HepG2 (cell line): ENCODE results near the gene MXI1. TPM values are rescaled to one million over a fixed set of nuclear protein-coding genes. Genes with fewer than 3 reads are reported as not detected.
A peak's percentile ranks its signal among the peaks of the same experiment; 100 is the strongest.

Experiments used
- ATAC-seq: fragments of 200-7000 bp; cut with Tn5 transposase; 3 replicates; pipeline ENCODE4 v1.9.1; 2020; ENCODE audit warnings: mild to moderate bottlenecking, moderate library complexity
- BruUV-seq: library from RNA; stranded (reverse); fragments of 400-500 nt; replicated peaks from 2 replicates; lab custom pipeline; 2021; lab: Mats Ljungman, UMichigan
- CTCF ChIA-PET: fragments of 300-600 bp; formaldehyde crosslinking; extraction: SDS; loops from one replicate; lab custom pipeline; 2021; ENCODE audit warnings: low total read pairs, inconsistent platforms, low intra/inter-chr PET ratio; lab: Yijun Ruan, JAX
- POLR2A ChIA-PET: fragments of 350-600 bp; sonication (Branson Sonifier 250); formaldehyde crosslinking; loops from one replicate; lab custom pipeline; 2020; ENCODE audit warnings: antibody characterized with exemption, inconsistent platforms; lab: Yijun Ruan, JAX
- DNase-seq: peaks from one replicate; pipeline ENCODE4 v3.0.0-alpha.2; 2015; ENCODE audit warnings: low spot score
- FAIRE-seq: peaks from 3 replicates; lab custom pipeline; 2011; peaks lifted over from hg19 to GRCh38; lab: Jason Lieb, UNC
- H2AFZ ChIP-seq: one replicate; pipeline ENCODE4 v1.6.1; 2011; ENCODE audit warnings: low read length, inconsistent platforms
- H3K27ac ChIP-seq: fragments of 300-600 bp; 3 replicates; pipeline ENCODE4 v1.8.0; 2011; ENCODE audit warnings: mixed run types, mild to moderate bottlenecking, mixed read lengths, low read length, inconsistent platforms; ENCODE audit not compliant: insufficient read depth; ENCODE audit errors: extremely low read length
- H3K27me3 ChIP-seq, 2 experiments: fragments of 200-600 bp in 1 of 2; 2 replicates in 1 of 2; 3 replicates in 1 of 2; pipeline versions ENCODE4 v1.6.0 to v1.8.0; 2011; ENCODE audit warnings: low read length in 2 of 2, mild to moderate bottlenecking in 2 of 2, moderate library complexity in 2 of 2, inconsistent platforms in 1 of 2; ENCODE audit not compliant: insufficient read depth in 2 of 2, control insufficient read depth in 1 of 2
- H3K36me3 ChIP-seq, 2 experiments: fragments of 200-600 bp in 1 of 2; replicated peaks in 1 of 2; 2 replicates in 1 of 2; 3 replicates in 1 of 2; pipeline versions ENCODE4 v1.5.1 to v1.8.0; 2011; ENCODE audit warnings: low read length in 2 of 2, inconsistent platforms in 1 of 2; ENCODE audit not compliant: insufficient read depth in 2 of 2, control insufficient read depth in 1 of 2
- H3K4me1 ChIP-seq: 2 replicates; pipeline ENCODE4 v1.5.1; 2012; ENCODE audit warnings: low read length, inconsistent platforms; ENCODE audit not compliant: insufficient read depth
- H3K4me2 ChIP-seq: 2 replicates; pipeline ENCODE4 v1.6.0; 2011; ENCODE audit warnings: low read depth, low read length, inconsistent platforms
- H3K4me3 ChIP-seq, 3 experiments: fragments of 200-600 bp in 1 of 3; sonication (generic), shearing (Covaris generic) in 1 of 3; replicated peaks in 1 of 3; 2 replicates each; pipeline ENCODE4 v1.5.1; 2011 to 2016; ENCODE audit warnings: low read length in 3 of 3, inconsistent platforms in 2 of 3, low read depth in 2 of 3, mild to moderate bottlenecking in 2 of 3, control low read depth in 1 of 3, mixed read lengths in 1 of 3; ENCODE audit not compliant: insufficient read depth in 1 of 3
- H3K79me2 ChIP-seq: one replicate; pipeline ENCODE4 v1.6.1; 2011; ENCODE audit warnings: low read length, inconsistent platforms; ENCODE audit not compliant: insufficient read depth
- H3K9ac ChIP-seq: 2 replicates; pipeline ENCODE4 v1.6.0; 2011; ENCODE audit warnings: mild to moderate bottlenecking, low read depth, low read length, inconsistent platforms; ENCODE audit not compliant: insufficient read depth
- H3K9me3 ChIP-seq: 2 replicates; pipeline ENCODE4 v1.5.1; 2012; ENCODE audit warnings: mild to moderate bottlenecking, low read length
- H4K20me1 ChIP-seq: 2 replicates; pipeline ENCODE4 v1.6.0; 2011; ENCODE audit warnings: inconsistent platforms, mild to moderate bottlenecking, low read length, moderate library complexity; ENCODE audit not compliant: insufficient read depth
- FLYWCH1 ChIP-seq: sonication (generic); formaldehyde crosslinking; IDR thresholded peaks from 2 replicates; pipeline ENCODE4 v1.8.1; 2023; ENCODE audit warnings: mild to moderate bottlenecking, missing genetic modification reagents
- KAT8 ChIP-seq: IDR thresholded peaks from 2 replicates; pipeline ENCODE4 v1.6.1; 2016; ENCODE audit warnings: missing genetic modification reagents, missing compliant biosample characterization
- MBD4 ChIP-seq: IDR thresholded peaks from 2 replicates; pipeline ENCODE4 v1.6.1; 2012; ENCODE audit warnings: low read length, inconsistent platforms, borderline replicate concordance
- ZNF546 ChIP-seq: sonication (generic); formaldehyde crosslinking; conservative IDR thresholded peaks from 2 replicates; pipeline ENCODE4 v1.8.1; 2023; ENCODE audit warnings: mild to moderate bottlenecking, missing genetic modification reagents
- WGBS: methylation state at CpG from one replicate; pipeline ENCODE4 v1.1.6; 2017; ENCODE audit warnings: low lambda C conversion rate; 5-methylcytosine and 5-hydroxymethylcytosine counted together
- in situ Hi-C: cut with HindIII; loops from 2 replicates; pipeline ENCODE4 v1.10.0; 2017; ENCODE audit warnings: low pct_unique_long_range_greater_than_20kb; ENCODE audit not compliant: extremely low pct_ligation_motif_present
- intact Hi-C: fragments of 100-400 bp; cut with micrococcal nuclease; formaldehyde crosslinking; loops from one replicate; pipeline ENCODE4 v1.10.0; 2022; ENCODE audit not compliant: unreplicated experiment
- polyA plus RNA-seq, 8 experiments: library from polyadenylated mRNA; depleted of rRNA in 3 of 8; stranded (reverse) in 7 of 8; unstranded in 1 of 8; fragments of >200 nt; fragmentation: Illumina TruSeq in 4 of 8; extraction: Trizol in 4 of 8; gene quantifications; 2 replicates each; pipeline versions ENCODE4 v1.2.1 to v1.2.3, GENCODE V29; 2011 to 2016; ENCODE audit warnings: low read depth in 4 of 8, missing spikeins in 1 of 8, mixed read lengths in 1 of 8; ENCODE audit not compliant: insufficient read depth in 1 of 8
- total RNA-seq, 5 experiments: library from RNA; depleted of rRNA; stranded (reverse); fragments of >200 nt; fragmentation: Illumina TruSeq; extraction: Trizol; gene quantifications; 2 replicates each; pipeline ENCODE4 v1.2.3, GENCODE V29; 2016; ENCODE audit warnings: low read depth in 1 of 5
- TF ChIP-seq, protein P1 (sequence below): sonication (generic); formaldehyde crosslinking; conservative IDR thresholded peaks from 2 replicates; pipeline ENCODE4 v1.4.0; 2020; ENCODE audit warnings: missing genetic modification reagents

The MXI1 gene
- total and polyA plus RNA-seq, 2 of the 13 experiments (the other 11 are each of a cell fraction or from before 2014, with no cell fraction given), result 6.6 to 22.0 TPM

DNA sequence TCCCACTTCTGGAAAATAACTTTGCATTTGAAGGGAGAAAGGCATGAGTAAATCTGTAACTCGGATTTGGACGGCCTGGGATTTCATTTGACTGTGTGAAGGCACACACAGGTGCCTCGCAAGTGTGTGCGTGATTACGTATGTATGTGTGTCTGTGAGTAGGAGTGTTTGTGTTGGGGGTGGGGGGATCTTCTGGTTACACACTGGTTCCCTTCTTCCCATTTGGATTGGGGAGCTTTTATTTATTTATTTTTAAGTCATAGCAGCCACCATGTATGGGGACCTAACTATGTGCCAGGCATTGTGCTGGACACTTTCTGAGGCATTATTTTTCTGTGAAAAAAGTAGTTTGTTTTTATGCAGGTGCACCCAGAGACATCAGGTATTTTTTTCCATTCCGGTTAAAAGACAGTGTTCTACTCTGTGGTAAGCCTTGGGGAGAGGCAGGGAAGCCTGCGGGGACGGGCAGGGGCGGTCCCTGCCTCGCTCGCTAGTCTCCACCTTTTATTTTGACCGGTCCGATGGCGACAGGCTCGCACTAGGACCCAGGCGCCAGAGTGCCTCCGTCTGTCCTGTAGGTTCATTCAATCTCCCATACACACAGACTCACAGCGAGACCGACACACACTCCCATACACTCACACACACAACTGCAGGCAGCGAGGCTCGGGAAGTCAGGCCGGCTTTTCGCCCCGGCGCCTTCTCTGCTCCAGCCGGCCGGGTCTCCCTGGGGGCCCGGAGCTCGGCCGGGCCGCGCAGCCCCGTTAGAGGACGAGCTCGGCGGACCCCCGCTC is at the start of gene MXI1 (continued):
- TF ChIP-seq, protein P1, sequence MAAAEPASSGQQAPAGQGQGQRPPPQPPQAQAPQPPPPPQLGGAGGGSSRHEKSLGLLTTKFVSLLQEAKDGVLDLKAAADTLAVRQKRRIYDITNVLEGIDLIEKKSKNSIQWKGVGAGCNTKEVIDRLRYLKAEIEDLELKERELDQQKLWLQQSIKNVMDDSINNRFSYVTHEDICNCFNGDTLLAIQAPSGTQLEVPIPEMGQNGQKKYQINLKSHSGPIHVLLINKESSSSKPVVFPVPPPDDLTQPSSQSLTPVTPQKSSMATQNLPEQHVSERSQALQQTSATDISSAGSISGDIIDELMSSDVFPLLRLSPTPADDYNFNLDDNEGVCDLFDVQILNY (CRISPR knock-in tag), result 0 out of 2 replicates have a peak, but pooled peaks have one; percentile 22
- TF ChIP-seq ZNF546, result no peak

DNA sequence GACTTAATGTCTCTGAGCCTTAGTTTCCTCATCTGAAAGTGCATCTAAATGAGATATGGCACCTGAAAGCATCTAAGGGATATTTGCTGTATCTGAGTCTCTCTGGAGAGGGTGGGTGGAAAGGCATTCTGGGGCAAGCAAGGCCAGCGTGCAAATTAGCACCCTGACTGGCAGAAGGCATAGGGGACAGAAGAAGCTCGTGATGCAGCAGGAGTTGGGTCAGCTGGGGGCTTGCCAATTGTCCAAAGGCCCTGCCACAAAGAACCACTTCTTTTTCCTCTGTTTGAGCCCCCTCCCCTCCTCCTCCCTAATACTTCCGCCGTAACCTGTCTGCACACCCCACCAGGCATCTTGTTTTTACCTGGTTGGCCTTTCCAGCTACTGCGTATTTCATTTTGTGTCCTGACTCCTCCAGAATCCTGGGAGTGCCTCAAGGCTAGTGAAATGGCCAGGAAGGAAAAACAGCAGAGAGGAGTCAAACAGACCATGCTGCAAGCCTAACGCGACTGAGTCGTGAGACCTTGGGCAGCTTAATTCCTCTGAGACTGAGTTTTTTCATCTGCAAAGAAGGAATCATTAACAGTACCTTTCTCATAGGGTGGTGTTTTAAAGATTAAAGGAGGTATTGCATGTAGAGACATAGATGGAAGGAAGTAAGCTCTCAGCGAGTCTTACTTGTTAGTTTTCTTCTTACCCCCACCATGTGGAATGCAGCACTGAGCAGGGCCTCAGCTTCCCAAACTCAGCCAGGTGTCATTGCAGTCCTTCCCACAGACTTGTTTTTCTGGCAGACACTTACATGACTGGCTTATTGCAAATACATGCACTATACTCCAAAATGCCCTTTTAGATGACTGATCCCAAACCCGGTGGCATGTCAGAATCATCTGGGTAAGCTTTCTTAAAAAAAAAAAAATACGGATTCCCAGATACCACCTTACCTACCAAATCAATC is 49.1 kb upstream of the MXI1 start:
- FAIRE-seq, result no peak
- no peak overlapping the region for H2AFZ ChIP-seq
- BruUV-seq, result no TSS peak

More for the DNA sequence above, 49.1 kb upstream of the MXI1 start:
- Histone ChIP-seq H4K20me1 (no peaks in the 10 kb centered on the region), H3K9me3 (no peaks in the 10 kb centered on the region), H3K27ac (no peak overlapping the region), H3K9ac (no peak overlapping the region), H3K79me2 (no peaks in the 10 kb centered on the region), H3K4me2 (no peak overlapping the region), H3K36me3 (no peaks in the 10 kb centered on the region), H3K4me3 (no peak overlapping the region), H3K27me3 (peaks cover 3 to 18% of the 10 kb centered on the region in 2 experiments; a peak in 2 of 5 replicates), H3K4me1 (no peaks in the 10 kb centered on the region)
- ChIA-PET POLR2A (no interaction called here), CTCF (no interaction called here)
- DNase-seq (no peak), ATAC-seq (no peak)
- no peak for TF ChIP-seq KAT8
- TF ChIP-seq FLYWCH1 (CRISPR knock-in tag), result no peak
- no peak for TF ChIP-seq MBD4
- intact Hi-C loops, result no loop called here
- in situ Hi-C loops, result no loop called here
- 39% methylated on average over 10 of the region's 11 CpGs for WGBS
